ENCODE data around the gene DCD. TPM values are rescaled to one million over a fixed set of nuclear protein-coding genes. Genes with fewer than 3 reads are reported as not detected.
"Not testable (repeated sequence)": the region's sequence is repeated elsewhere in the genome, so short reads cannot be mapped to it uniquely, and the experiment has no call there.

The DCD gene
- total RNA-seq, 1 donor from 2014 or later, result not detected

DNA sequence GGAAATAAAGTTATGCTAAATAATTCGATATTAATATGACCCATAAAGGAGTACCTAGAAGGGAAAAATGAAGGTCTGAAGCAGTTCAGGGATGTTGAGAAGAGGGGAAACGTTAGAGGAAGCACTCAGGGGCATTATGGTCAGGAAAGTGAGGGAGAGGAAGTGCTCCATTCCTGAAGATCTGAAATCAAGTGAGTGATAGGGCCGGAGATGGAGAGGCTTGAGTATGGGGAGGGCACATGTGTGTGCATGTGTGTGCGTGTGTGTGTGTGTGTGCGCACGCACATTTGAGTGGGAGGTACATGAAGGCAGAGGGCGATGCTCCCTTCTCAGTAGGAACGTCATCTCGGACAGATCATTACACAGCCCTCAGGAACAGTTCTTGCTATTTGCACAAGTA is 4.9 kb upstream of the DCD start:
- intact Hi-C loops (cut with DNase I), result no loop called here
- DNase-seq, result no peak
- peaks cover 6% of the 10 kb centered on the region for H3K27me3 ChIP-seq (ENCODE audit: low read depth)
- ATAC-seq, result no peak
- H3K27ac ChIP-seq, result no peak overlapping the region
- no peaks in the 10 kb centered on the region for H3K36me3 ChIP-seq
- no peaks in the 10 kb centered on the region for H3K9me3 ChIP-seq
- TF ChIP-seq CTCF (IDR thresholded peaks at IDR 0.05), result no peak
- no peak overlapping the region for H3K4me3 ChIP-seq
- no peaks in the 10 kb centered on the region for H3K4me1 ChIP-seq

GRCh38 chr12:54650889-54651288 is 2.7 kb upstream of the DCD start:
- peaks cover 6% of the 10 kb centered on the region for H3K27me3 ChIP-seq (ENCODE audit: low read depth)
- H3K4me1 ChIP-seq, result no peaks in the 10 kb centered on the region
- DNase-seq (no peak), ATAC-seq (no peak)
- intact Hi-C loops (cut with DNase I), result no loop called here
- no peak for TF ChIP-seq CTCF (IDR thresholded peaks at IDR 0.05)
- no peaks in the 10 kb centered on the region for H3K9me3 ChIP-seq
- no peak overlapping the region for H3K27ac ChIP-seq
- H3K4me3 ChIP-seq, result no peak overlapping the region
- H3K36me3 ChIP-seq, result no peaks in the 10 kb centered on the region

DNA sequence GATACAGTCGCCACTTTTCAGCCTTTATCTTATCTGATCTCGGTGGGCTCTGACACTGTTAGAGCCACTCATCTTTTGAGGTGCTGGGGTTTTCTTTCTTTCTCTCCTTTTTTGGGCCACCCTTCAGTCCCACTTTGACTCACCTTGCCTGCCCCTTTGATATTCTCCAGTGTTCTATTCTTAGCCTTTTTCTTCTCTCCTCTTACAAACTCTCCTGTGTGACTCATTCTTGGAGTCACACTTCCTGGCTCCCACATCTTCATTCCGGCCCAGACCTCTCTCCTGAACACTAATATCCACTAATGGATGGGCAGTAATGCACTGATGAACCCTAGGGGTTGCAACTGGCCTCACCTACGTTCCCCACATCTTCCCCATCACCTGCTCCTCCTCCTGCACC is 2.2 kb upstream of the DCD start:
- Histone ChIP-seq H3K4me1 (no peaks in the 10 kb centered on the region), H3K9me3 (no peaks in the 10 kb centered on the region), H3K4me3 (no peak overlapping the region), H3K27me3 (ENCODE audit: low read depth) (peaks cover 6% of the 10 kb centered on the region), H3K36me3 (no peaks in the 10 kb centered on the region), H3K27ac (no peak overlapping the region)
- TF ChIP-seq CTCF (IDR thresholded peaks at IDR 0.05), result no peak
- DNase-seq, result no peak
- intact Hi-C loops (cut with DNase I), result no loop called here
- ATAC-seq, result no peak

- Histone ChIP-seq H3K4me3 (no peak overlapping the region), H3K4me1 (no peaks in the 10 kb centered on the region), H3K27me3 (ENCODE audit: low read depth) (peaks cover 6% of the 10 kb centered on the region), H3K9me3 (no peaks in the 10 kb centered on the region), H3K36me3 (no peaks in the 10 kb centered on the region), H3K27ac (no peak overlapping the region)
- intact Hi-C loops (cut with DNase I), result no loop called here
- no peak for ATAC-seq
- DNase-seq, result no peak
- no peak for TF ChIP-seq CTCF (IDR thresholded peaks at IDR 0.05)
Observed at GRCh38 chr12:54649825-54650224, 1.7 kb upstream of the DCD start.

GRCh38 chr12:54641554-54641953 is 6.6 kb downstream of the DCD start:
- intact Hi-C loops (cut with DNase I), result no loop called here
- no peaks in the 10 kb centered on the region for H3K4me1 ChIP-seq
- no peak overlapping the region for H3K27ac ChIP-seq
- no peaks in the 10 kb centered on the region for H3K9me3 ChIP-seq
- TF ChIP-seq CTCF (IDR thresholded peaks at IDR 0.05), result no peak
- ATAC-seq, result no peak
- peaks cover 4% of the 10 kb centered on the region for H3K27me3 ChIP-seq (ENCODE audit: low read depth)
- H3K4me3 ChIP-seq, result no peak overlapping the region
- no peaks in the 10 kb centered on the region for H3K36me3 ChIP-seq
- DNase-seq, result no peak

- intact Hi-C loops (cut with DNase I), result no loop called here
- no peak for ATAC-seq
Observed at GRCh38 chr12:54641089-54641488, 7.1 kb downstream of the DCD start.

GRCh38 chr12:54639112-54639511 is 9.1 kb downstream of the DCD start:
- H3K9me3 ChIP-seq; H3K27ac ChIP-seq; ATAC-seq; DNase-seq; H3K4me1 ChIP-seq; intact Hi-C loops (cut with DNase I); H3K27me3 ChIP-seq (ENCODE audit: low read depth); H3K36me3 ChIP-seq; H3K4me3 ChIP-seq: not testable (repeated sequence)

More at GRCh38 chr12:54641089-54641488, 7.1 kb downstream of the DCD start:
- no peaks in the 10 kb centered on the region for H3K4me1 ChIP-seq
- H3K9me3 ChIP-seq, result no peaks in the 10 kb centered on the region
- no peak for DNase-seq
- no peak overlapping the region for H3K4me3 ChIP-seq
- no peak overlapping the region for H3K27ac ChIP-seq
- TF ChIP-seq CTCF (IDR thresholded peaks at IDR 0.05), result no peak
- H3K27me3 ChIP-seq (ENCODE audit: low read depth), result peaks cover 4% of the 10 kb centered on the region
- no peaks in the 10 kb centered on the region for H3K36me3 ChIP-seq

All from lower lobe of right lung (tissue), 2 donors.